Psoas muscle (tissue), 8 donors: ENCODE data around the gene PTPRM. TPM values are rescaled to one million over a fixed set of nuclear protein-coding genes. Genes with fewer than 3 reads are reported as not detected.
A peak's percentile ranks its signal among the peaks of the same experiment; 100 is the strongest.

ENCODE experiments used
- ATAC-seq, 4 donors: fragments of 200-7000 bp; cut with Tn5 transposase; one replicate each; pipeline ENCODE4 v1.9.1; 2020; ENCODE audit warnings: moderate library complexity in 3 of 4, mild to moderate bottlenecking in 2 of 4
- DNase-seq, 2 donors: peaks; one replicate each; pipeline ENCODE4 v3.0.0-alpha.2; 2020
- H3K27ac ChIP-seq: fragments of 200-600 bp; one replicate; pipeline ENCODE4 v1.8.0; 2022
- H3K27me3 ChIP-seq, 3 donors: fragments of 200-600 bp in 1 of 3; one replicate each; pipeline versions ENCODE4 v1.6.1 to v1.8.0; 2013 to 2022; ENCODE audit warnings: low read length in 2 of 3, mild to moderate bottlenecking in 2 of 3, moderate library complexity in 1 of 3; ENCODE audit not compliant: insufficient read depth in 3 of 3
- H3K36me3 ChIP-seq, 2 donors: fragments of 200-600 bp in 1 of 2; one replicate each; pipeline versions ENCODE4 v1.6.1 to v1.8.0; 2013 to 2022; ENCODE audit warnings: low read depth in 1 of 2, mild to moderate bottlenecking in 1 of 2, moderate library complexity in 1 of 2; ENCODE audit not compliant: insufficient read depth in 1 of 2
- H3K4me1 ChIP-seq: fragments of 200-600 bp; one replicate; pipeline ENCODE4 v1.8.0; 2022
- H3K4me3 ChIP-seq: fragments of 200-600 bp; one replicate; pipeline ENCODE4 v1.8.0; 2022; ENCODE audit warnings: mild to moderate bottlenecking
- H3K9me3 ChIP-seq: fragments of 200-600 bp; one replicate; pipeline ENCODE4 v1.8.0; 2022
- CTCF ChIP-seq: fragments of 200-600 bp; IDR thresholded peaks from one replicate; pipeline ENCODE4 v1.8.0; 2022; ENCODE audit warnings: antibody characterized with exemption
- WGBS, 3 donors: extraction: QIAGEN DNeasy Blood & Tissue Kit; methylation state at CpG; one replicate each; pipeline versions ENCODE4 v1.1.6 to v1.1.7; 2013; 5-methylcytosine and 5-hydroxymethylcytosine counted together
- intact Hi-C, 2 donors: fragments of 100-400 bp; cut with DNase I; formaldehyde crosslinking; loops; one replicate each; pipeline versions ENCODE4 v1.11.0 to v1.14.2; 2022
- polyA plus RNA-seq, 3 donors: library from polyadenylated mRNA; stranded (reverse); fragments of 200-250 nt; gene quantifications; one replicate each; pipeline ENCODE4 v1.2.3, GENCODE V29; 2013
- total RNA-seq, 4 donors: library from RNA; stranded (reverse); fragmentation: NEBNext Ultra II Directional in 2 of 4; extraction: Animal tissue kit (Norgen Biotek cat#: 25700) in 2 of 4; gene quantifications; one replicate each; pipeline versions ENCODE4 v1.2.1 to v1.2.4, GENCODE V29; 2021 to 2023
- donor health status: healthy with polysubstance abuse.
- donor health status: DM: no; HTN: no; CAD: no; lungs with moderate emphysema.
- donor health status: Bipolar disorder and iron deficiency.
- donor health status: healthy.
- donor health status: DM: yes; HTN: yes; CAD: no.
- donor health status: DM: no; HTN: no; CAD: no.
- donor health status: DM: no; HTN: no; CAD: no.
- donor health status: DM: yes; HTN: yes; CAD: no.

The PTPRM gene
- total and polyA plus RNA-seq, 7 donors = 27.4 to 78.9 (median 39.0) TPM

GRCh38 chr18:8046441-8046840 is 479.3 kb downstream of the PTPRM start:
- no peak for ATAC-seq

GRCh38 chr18:8049147-8049546 is 482.0 kb downstream of the PTPRM start:
- Histone ChIP-seq H3K9me3 (no peaks in the 10 kb centered on the region), H3K27ac (no peak overlapping the region), H3K4me3 (no peak overlapping the region), H3K4me1 (peaks cover 11% of the 10 kb centered on the region), H3K27me3 (no peaks in the 10 kb centered on the region), H3K36me3 (no peaks in the 10 kb centered on the region)
- intact Hi-C loops = no loop called here
- ATAC-seq = no peak
- DNase-seq = no peak
- no peak for TF ChIP-seq CTCF
- WGBS, 3 donors = 71 to 77% (median 72%) methylated on average over 2 of the region's 2 CpGs

More at GRCh38 chr18:8046441-8046840, 479.3 kb downstream of the PTPRM start:
- Histone ChIP-seq H3K9me3 (no peaks in the 10 kb centered on the region), H3K4me1 (peaks cover 8% of the 10 kb centered on the region), H3K27me3 (no peaks in the 10 kb centered on the region), H3K4me3 (no peak overlapping the region), H3K27ac (no peak overlapping the region), H3K36me3 (no peaks in the 10 kb centered on the region)
- 82 to 85% (median 84%) methylated on average over 5 of the region's 5 CpGs for WGBS, 3 donors
- intact Hi-C loops = no loop called here
- no peak for TF ChIP-seq CTCF
- no peak for DNase-seq

GRCh38 chr18:8050616-8051329 is 483.7 kb downstream of the PTPRM start:
- Histone ChIP-seq H3K4me1 (peaks cover 11% of the 10 kb centered on the region), H3K27ac (no peak overlapping the region), H3K9me3 (no peaks in the 10 kb centered on the region), H3K27me3 (no peaks in the 10 kb centered on the region), H3K36me3 (no peaks in the 10 kb centered on the region), H3K4me3 (no peak overlapping the region)
- 66 to 80% (median 71%) methylated on average over 5 of the region's 5 CpGs for WGBS, 3 donors
- no peak for ATAC-seq
- TF ChIP-seq CTCF = no peak
- DNase-seq = no peak
- intact Hi-C loops = no loop called here

GRCh38 chr18:8051453-8051852 is 484.3 kb downstream of the PTPRM start:
- H3K9me3 ChIP-seq = no peaks in the 10 kb centered on the region
- ATAC-seq (no peak), DNase-seq (no peak)
- H3K36me3 ChIP-seq = no peaks in the 10 kb centered on the region
- WGBS, 3 donors = 65 to 70% (median 70%) methylated on average over 2 of the region's 2 CpGs
- TF ChIP-seq CTCF = no peak
- peaks cover 11% of the 10 kb centered on the region for H3K4me1 ChIP-seq
- H3K27me3 ChIP-seq = no peaks in the 10 kb centered on the region
- H3K27ac ChIP-seq = no peak overlapping the region
- intact Hi-C loops = no loop called here
- H3K4me3 ChIP-seq = no peak overlapping the region

- peaks cover 11% of the 10 kb centered on the region for H3K4me1 ChIP-seq
- intact Hi-C loops = no loop called here
- TF ChIP-seq CTCF = no peak
- H3K9me3 ChIP-seq = no peaks in the 10 kb centered on the region
- no peaks in the 10 kb centered on the region for H3K36me3 ChIP-seq
- peak in 2 of 4 donors; percentile 40 to 45 for ATAC-seq
- no peak for DNase-seq
- H3K4me3 ChIP-seq = no peak overlapping the region
- H3K27me3 ChIP-seq = no peaks in the 10 kb centered on the region
- H3K27ac ChIP-seq = no peak overlapping the region
- WGBS, 3 donors = 34 to 51% (median 50%) methylated on average over 2 of the region's 2 CpGs
Observed at GRCh38 chr18:8052237-8052701, 485.2 kb downstream of the PTPRM start.
